Dendritic cell treated with granulocyte-macrophage colony-stimulating factor and Interleukin-4, amounts not matched to agents 40 ng/mL and 50 ng/mL, for 4 days (primary cell): ENCODE data around the gene HNRNPDL.
"Not testable (repeated sequence)": the region's sequence is repeated elsewhere in the genome, so short reads cannot be mapped to it uniquely, and the experiment has no call there.

Experiments
- H3K27ac Mint-ChIP-seq: one replicate; pipeline ENCODE4 v1.8.0; 2022; ENCODE audit warnings: mild to moderate bottlenecking, mixed read lengths
- H3K27me3 Mint-ChIP-seq: one replicate; pipeline ENCODE4 v1.8.0; 2022; ENCODE audit warnings: mild to moderate bottlenecking, mixed read lengths
- H3K36me3 Mint-ChIP-seq: one replicate; pipeline ENCODE4 v1.8.0; 2022; ENCODE audit warnings: low read depth, mixed read lengths
- H3K4me1 Mint-ChIP-seq: one replicate; pipeline ENCODE4 v1.8.0; 2022; ENCODE audit warnings: low read depth, mixed read lengths
- H3K4me3 Mint-ChIP-seq: one replicate; pipeline ENCODE4 v1.8.0; 2022; ENCODE audit warnings: mild to moderate bottlenecking, moderate library complexity, mixed read lengths
- H3K9me3 Mint-ChIP-seq: one replicate; pipeline ENCODE4 v1.8.0; 2022; ENCODE audit warnings: mixed read lengths
- intact Hi-C: fragments of 100-400 bp; cut with micrococcal nuclease; formaldehyde crosslinking; loops from one replicate; pipeline ENCODE4 v1.15.0; 2022

Gene HNRNPDL

DNA sequence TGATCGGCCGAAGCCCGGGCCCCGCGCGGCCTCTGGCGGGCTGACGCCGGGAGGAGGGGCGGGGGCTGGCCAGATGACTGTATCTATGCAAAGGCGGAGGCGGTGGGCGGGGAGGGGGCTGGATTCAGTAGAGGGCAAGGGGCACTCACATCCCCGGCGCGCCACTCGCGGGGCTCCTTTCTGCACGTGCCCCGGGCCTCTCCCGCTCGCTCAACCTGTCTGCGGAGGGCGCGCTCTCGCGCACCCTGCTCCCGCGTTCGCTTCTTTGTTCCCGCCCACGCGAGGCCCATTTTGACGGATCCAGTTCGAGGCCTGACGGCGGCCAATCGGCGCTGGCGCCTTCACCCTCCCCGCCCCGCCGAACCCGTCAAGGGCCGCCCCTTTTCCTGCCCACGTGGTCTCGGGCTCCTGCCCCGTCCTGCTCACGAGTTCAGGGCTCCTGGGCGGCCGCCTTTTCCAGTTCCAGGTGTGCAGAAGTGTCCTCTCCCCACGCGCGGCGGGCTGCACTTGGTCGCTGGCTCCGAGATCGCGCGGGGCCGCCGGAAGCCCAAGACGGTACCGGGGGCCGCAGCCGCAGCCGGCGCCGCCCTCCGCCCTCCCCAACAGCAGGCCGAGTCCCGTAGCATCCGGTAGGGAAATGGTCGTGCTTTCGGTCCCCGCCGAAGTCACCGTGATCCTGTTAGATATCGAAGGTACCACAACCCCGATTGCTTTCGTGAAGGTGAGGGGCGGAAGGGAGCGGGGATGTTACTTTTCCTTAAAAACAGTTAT is at the start of gene HNRNPDL, which contains the start of gene ENOPH1:
Gene HNRNPDL, minus strand, starts transcription at position 270 of the 771 bp plus-strand sequence. CDS start 772 bp downstream, outside the sequence.
Gene ENOPH1, plus strand, starts transcription at position 398 of the 771 bp plus-strand sequence. Its CDS starts 240 bp downstream, at position 638.
- intact Hi-C loops: loop anchor here (1.0 kb wide), 1 partner anchor 56 kb away; no protein-coding TSS in a partner anchor
- Mint-ChIP-seq H3K27me3 (no peaks in the 10 kb centered on the region), H3K9me3 (no peaks in the 10 kb centered on the region), H3K4me3 (peak within 1 kb of the TSS; percentile 87), H3K36me3 (peaks cover 74% of the 10 kb centered on the region), H3K4me1 (peaks cover 47% of the 10 kb centered on the region), H3K27ac (peak within 1 kb of the TSS; percentile 93)

DNA sequence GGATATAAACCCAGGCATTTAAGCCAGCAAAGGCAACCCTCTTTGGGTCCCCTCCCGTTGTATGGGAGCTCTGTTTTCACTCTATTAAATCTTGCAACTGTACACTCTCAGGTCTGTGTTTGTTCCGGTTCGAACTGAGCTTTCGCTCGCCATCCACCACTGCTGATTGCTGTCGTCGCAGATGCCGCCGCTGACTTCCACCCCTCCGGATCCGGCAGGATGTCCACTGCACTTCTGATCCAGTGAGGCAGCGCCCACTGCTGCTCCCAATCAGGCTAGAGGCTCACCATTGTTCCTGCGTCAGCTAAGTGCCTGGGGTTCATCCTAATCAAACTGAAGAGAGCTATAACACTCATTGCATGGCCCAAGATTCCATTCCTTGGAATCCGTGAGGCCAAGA is 49.3 kb upstream of the HNRNPDL start:
- intact Hi-C loops: no loop called here
- Mint-ChIP-seq H3K4me1 (no peaks in the 10 kb centered on the region), H3K27me3 (no peaks in the 10 kb centered on the region), H3K4me3 (no peak overlapping the region), H3K9me3 (no peaks in the 10 kb centered on the region), H3K36me3 (no peaks in the 10 kb centered on the region), H3K27ac (no peak overlapping the region)

DNA sequence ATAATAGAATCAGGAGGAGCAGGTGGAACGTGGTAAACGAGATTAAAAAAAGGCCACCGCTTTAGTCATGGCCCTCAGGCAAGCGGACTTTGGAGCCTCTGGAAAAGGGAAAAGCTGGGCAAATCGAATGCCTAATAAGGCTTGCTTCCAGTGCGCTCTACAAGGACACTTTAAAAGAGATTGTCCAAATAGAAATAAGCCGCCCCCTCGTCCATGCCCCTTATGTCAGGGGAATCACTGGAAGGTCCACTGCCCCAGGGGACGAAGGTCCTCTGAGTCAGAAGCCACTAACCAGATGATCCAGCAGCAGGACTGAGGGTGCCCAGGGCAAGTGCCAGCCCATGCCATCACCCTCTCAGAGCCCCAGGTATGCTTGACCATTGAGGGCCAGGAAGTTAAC is 47.2 kb upstream of the HNRNPDL start:
- H3K4me1 Mint-ChIP-seq, H3K4me3 Mint-ChIP-seq, H3K9me3 Mint-ChIP-seq, H3K36me3 Mint-ChIP-seq, intact Hi-C loops, H3K27me3 Mint-ChIP-seq, H3K27ac Mint-ChIP-seq: not testable (repeated sequence)

DNA sequence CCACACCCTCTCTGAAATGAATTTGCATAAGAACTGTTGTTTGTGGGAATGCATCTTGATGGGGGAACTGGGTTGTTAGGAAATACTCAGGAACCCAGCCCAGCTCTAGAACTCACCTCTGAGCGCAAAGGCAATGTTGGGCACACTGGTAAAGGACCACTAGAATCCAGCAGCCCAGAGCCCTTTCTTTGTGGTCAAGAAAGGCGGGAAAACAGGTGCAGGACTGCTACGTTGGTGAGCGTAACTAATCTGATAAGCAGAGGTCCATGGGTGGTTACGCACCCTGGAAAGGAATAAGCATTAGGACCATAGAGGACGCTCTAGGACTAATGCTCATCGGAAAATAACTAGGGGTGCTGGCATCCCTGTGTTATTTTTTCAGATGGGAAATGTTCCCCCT is 45.7 kb upstream of the HNRNPDL start:
- H3K9me3 Mint-ChIP-seq, H3K4me1 Mint-ChIP-seq, H3K4me3 Mint-ChIP-seq, H3K27me3 Mint-ChIP-seq, H3K27ac Mint-ChIP-seq, H3K36me3 Mint-ChIP-seq, intact Hi-C loops: not testable (repeated sequence)

DNA sequence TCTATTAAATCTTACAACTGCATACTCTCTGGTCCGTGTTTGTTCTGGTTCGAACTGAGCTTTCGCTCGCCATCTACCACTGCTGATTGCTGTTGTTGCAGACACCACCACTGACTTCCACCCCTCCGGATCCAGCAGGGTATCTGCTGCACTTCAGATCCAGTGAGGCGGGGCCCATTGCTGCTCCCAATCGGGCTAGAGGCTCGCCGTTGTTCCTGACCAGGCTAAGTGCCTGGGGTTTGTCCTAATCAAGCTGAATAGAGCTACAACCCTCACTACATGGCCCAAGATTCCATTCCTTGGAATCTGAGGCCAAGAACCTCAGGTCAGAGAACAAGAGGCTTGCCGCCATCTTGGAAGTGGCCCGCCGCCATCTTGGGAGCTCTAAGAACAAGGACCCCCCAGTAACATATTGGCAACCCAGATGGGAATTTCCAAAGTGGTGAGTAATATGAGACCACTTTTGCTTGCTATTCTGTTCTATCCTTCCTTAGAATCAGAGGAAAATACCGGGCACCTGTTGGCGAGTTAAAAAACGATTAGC is 43.4 kb upstream of the HNRNPDL start:
- no peak overlapping the region for H3K27ac Mint-ChIP-seq
- intact Hi-C loops: no loop called here
- no peaks in the 10 kb centered on the region for H3K9me3 Mint-ChIP-seq
- no peaks in the 10 kb centered on the region for H3K27me3 Mint-ChIP-seq
- H3K36me3 Mint-ChIP-seq: no peaks in the 10 kb centered on the region
- no peak overlapping the region for H3K4me3 Mint-ChIP-seq
- H3K4me1 Mint-ChIP-seq: no peaks in the 10 kb centered on the region

DNA sequence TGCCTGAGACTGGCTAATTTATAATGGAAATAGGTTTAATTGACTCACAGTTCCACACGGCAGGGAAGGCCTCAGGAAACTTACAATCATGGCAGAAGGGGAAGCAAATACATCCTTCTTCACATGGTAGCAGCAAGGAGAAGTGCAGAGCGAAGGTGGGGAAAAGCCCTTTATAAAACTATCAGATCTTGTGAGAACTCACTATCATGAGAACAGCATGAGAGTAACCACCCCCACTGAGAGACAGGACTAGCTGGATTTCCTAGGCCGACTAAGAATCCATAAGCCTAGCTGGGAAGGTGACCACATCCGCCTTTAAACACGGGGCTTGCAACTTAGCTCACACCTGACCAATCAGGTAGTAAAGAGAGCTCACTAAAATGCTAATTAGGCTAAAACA is 42.8 kb upstream of the HNRNPDL start:
- H3K4me3 Mint-ChIP-seq, H3K27ac Mint-ChIP-seq, H3K36me3 Mint-ChIP-seq, H3K27me3 Mint-ChIP-seq, H3K4me1 Mint-ChIP-seq, intact Hi-C loops, H3K9me3 Mint-ChIP-seq: not testable (repeated sequence)

DNA sequence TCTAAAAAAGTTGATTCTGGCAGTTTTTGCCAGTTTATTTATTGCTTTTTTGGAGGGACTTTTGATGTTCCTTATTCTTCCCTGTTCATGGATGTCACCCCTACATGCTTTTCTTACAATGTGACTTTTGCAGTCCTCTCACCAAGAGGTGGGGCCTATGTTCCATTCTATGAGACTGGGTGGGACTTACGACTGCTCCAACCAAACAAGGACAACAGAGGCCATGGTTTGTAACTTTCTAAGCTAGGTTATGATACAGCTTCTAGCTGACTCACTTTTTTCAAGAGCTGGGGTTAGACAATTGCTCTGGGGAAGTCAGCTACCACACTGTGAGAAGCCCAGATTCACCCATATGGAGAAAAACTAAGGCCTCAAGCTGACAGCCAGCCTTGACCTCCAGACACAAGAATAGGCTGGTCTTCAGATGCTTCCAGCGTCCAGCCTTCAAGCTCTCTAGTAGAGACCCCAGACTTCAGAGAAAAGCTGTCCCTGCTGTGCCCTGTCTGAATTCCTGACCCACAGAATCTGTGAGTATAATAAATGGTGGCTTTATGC is 39.6 kb upstream of the HNRNPDL start:
- intact Hi-C loops: loop anchor here (10.0 kb wide), 1 partner anchor 355 kb away; no protein-coding TSS in a partner anchor
- no peaks in the 10 kb centered on the region for H3K36me3 Mint-ChIP-seq
- H3K9me3 Mint-ChIP-seq: no peaks in the 10 kb centered on the region
- no peaks in the 10 kb centered on the region for H3K4me1 Mint-ChIP-seq
- H3K27me3 Mint-ChIP-seq: no peaks in the 10 kb centered on the region
- H3K27ac Mint-ChIP-seq: no peak overlapping the region
- H3K4me3 Mint-ChIP-seq: no peak overlapping the region

DNA sequence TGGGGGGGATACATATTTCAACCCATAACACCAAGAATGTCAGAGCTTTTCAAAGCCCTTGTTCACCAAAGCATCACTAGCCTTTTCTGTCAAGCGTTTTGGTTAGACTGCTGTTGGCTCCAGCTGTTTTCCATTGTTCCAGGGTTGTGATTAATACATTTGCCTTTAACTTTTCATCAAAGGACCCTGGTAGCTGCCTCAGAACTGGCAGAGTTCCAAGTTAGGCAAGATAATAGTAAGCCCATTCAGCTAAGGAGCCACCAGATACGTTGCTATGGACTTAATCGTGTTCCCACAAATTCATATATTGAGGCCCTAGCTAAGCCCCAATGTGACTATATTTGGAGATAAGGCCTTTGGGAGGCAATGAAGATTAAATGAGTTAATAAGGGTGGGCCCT is 37.2 kb upstream of the HNRNPDL start:
- H3K27ac Mint-ChIP-seq: no peak overlapping the region
- intact Hi-C loops: loop anchor here (10.0 kb wide), 1 partner anchor 357 kb away; no protein-coding TSS in a partner anchor
- peaks cover 12% of the 10 kb centered on the region for H3K36me3 Mint-ChIP-seq
- no peaks in the 10 kb centered on the region for H3K27me3 Mint-ChIP-seq
- H3K4me3 Mint-ChIP-seq: no peak overlapping the region
- H3K4me1 Mint-ChIP-seq: peaks cover 12% of the 10 kb centered on the region
- H3K9me3 Mint-ChIP-seq: no peaks in the 10 kb centered on the region

DNA sequence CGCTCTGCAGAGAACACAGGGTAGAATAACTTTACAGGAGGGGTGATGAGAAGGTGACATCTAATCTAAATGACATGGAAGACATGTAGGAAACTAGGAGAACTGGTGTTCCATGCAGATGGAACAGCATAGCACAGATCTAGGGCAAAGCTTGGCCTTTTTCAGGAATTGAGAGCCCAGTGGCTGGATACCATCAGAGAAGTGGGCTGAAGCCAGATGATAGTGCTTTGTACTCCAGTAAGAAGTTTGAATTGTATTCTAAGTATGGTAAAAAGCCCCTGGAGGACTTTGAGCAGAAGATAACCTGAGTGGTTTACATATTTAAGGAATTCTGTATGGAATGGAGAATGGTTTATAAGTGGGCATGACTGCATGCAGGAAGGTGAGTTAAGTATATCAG is 33.0 kb upstream of the HNRNPDL start:
- intact Hi-C loops: loop anchor here (10.0 kb wide), 1 partner anchor 362 kb away; no protein-coding TSS in a partner anchor
- Mint-ChIP-seq H3K36me3 (peaks cover 41% of the 10 kb centered on the region), H3K4me3 (no peak overlapping the region), H3K27me3 (no peaks in the 10 kb centered on the region), H3K27ac (no peak overlapping the region), H3K4me1 (peaks cover 12% of the 10 kb centered on the region), H3K9me3 (no peaks in the 10 kb centered on the region)

DNA sequence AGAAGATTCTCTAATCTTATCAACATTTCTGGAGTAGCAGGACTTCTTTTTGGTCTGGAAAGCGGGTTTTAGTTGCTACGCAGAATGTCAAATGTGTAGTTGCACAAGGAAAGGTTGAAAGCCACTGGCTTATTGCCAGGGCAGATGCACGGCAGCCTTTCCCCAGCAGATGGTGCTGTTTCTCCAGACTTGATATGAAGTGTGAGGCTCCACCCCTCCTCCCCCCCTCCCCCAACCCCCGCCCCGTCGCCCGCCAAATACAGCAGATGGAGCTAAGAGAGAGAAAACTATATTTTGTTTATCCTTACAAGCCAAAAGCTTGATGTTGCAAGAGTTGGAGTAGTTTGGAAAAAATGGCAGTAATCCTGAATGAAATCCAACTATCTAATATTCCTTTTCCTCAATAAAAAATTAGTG is 32.2 kb upstream of the HNRNPDL start:
- Mint-ChIP-seq H3K27me3 (no peaks in the 10 kb centered on the region), H3K36me3 (peaks cover 49% of the 10 kb centered on the region), H3K4me3 (no peak overlapping the region), H3K27ac (no peak overlapping the region), H3K9me3 (no peaks in the 10 kb centered on the region), H3K4me1 (peaks cover 12% of the 10 kb centered on the region)
- intact Hi-C loops: loop anchor here (1.0 to 10.0 kb wide), 2 partner anchors 277 to 362 kb away; no protein-coding TSS in a partner anchor

DNA sequence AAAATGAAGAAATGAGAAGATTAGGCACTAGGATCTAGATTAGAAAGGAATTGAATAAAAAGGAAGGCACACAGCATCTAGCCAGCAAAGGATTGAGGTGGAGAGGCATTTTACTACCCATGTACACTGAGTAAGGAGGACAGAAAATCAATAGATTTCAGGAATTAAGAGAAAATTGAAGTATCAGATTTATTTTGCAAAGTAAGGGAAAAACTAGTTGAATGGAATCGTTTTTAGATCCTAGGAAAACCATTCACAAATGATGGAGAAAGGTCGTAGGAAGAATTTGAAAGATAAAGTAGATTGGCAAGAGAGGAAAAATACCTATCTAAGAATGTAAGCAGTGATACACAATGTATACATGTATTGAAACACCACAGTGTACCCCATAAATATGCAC is 31.4 kb upstream of the HNRNPDL start:
- peaks cover 12% of the 10 kb centered on the region for H3K4me1 Mint-ChIP-seq
- no peaks in the 10 kb centered on the region for H3K27me3 Mint-ChIP-seq
- no peaks in the 10 kb centered on the region for H3K9me3 Mint-ChIP-seq
- intact Hi-C loops: loop anchor here (1.0 to 10.0 kb wide), 2 partner anchors 278 to 363 kb away; no protein-coding TSS in a partner anchor
- peaks cover 56% of the 10 kb centered on the region for H3K36me3 Mint-ChIP-seq
- no peak overlapping the region for H3K27ac Mint-ChIP-seq
- H3K4me3 Mint-ChIP-seq: no peak overlapping the region

DNA sequence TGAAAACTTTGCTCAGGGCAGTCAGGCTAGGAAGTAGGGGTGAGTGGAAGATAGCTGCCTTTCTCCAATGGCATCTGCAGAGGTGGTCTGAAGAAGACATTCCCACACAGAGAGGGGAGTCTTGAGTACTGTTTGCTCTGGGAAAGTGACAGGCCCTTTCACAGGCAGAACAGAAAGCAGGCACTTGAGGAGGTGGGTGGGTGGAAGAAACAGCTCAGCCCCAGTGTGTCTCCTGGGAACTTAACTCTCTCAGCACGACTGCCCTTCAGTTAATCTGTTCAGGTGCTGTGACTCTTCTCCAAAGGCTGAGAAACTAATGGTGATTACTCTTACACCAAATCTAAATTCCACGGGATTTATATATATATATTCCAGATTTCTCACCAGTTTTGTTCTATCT is 28.5 kb upstream of the HNRNPDL start:
- peaks cover 2% of the 10 kb centered on the region for H3K4me1 Mint-ChIP-seq
- intact Hi-C loops: no loop called here
- H3K9me3 Mint-ChIP-seq: no peaks in the 10 kb centered on the region
- no peak overlapping the region for H3K27ac Mint-ChIP-seq
- H3K4me3 Mint-ChIP-seq: no peak overlapping the region
- H3K27me3 Mint-ChIP-seq: no peaks in the 10 kb centered on the region
- H3K36me3 Mint-ChIP-seq: peaks cover 70% of the 10 kb centered on the region

DNA sequence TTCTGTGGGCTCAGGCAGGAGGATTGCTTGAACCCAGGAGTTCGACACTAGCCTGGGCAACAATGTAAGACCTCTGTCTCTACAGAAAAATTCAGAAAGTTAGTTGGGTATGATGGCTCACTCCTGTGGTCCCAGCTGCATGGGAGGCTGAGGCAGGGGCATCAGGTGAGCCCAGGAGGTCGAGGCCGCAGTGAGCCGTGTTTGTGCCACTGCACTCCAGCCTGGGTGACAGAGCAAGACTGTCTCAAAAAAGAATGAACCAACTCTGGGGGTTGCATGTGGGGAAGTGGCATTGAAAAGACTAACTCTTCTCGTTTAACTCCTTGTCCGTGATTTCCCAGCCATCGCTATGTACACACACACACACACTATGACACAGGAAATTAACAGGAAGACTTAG is 27.0 kb upstream of the HNRNPDL start:
- H3K36me3 Mint-ChIP-seq: peaks cover 77% of the 10 kb centered on the region
- H3K27ac Mint-ChIP-seq: no peak overlapping the region
- no peaks in the 10 kb centered on the region for H3K9me3 Mint-ChIP-seq
- intact Hi-C loops: no loop called here
- no peaks in the 10 kb centered on the region for H3K4me1 Mint-ChIP-seq
- H3K27me3 Mint-ChIP-seq: no peaks in the 10 kb centered on the region
- no peak overlapping the region for H3K4me3 Mint-ChIP-seq

DNA sequence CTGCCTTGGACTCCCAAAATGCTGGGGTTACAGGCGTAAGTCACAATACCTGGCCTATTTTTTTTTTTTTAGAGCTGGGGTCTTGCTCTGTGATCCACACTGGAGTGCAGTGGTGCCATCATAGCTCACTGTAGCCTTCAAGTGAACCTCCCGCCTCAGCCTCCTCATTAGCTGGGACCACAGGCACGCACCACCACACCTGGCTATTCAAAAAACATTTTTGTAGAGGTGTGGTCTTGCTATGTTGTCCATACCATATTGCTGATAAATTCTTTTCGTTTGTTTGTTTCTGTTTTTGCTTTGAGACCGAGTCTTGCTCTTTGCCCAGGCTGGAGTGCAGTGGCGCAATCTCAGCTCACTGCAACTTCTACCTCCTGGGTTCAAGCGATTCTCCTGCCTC is 21.8 kb upstream of the HNRNPDL start:
- no peaks in the 10 kb centered on the region for H3K27me3 Mint-ChIP-seq
- H3K4me1 Mint-ChIP-seq: no peaks in the 10 kb centered on the region
- no peak overlapping the region for H3K27ac Mint-ChIP-seq
- intact Hi-C loops: no loop called here
- peaks cover 82% of the 10 kb centered on the region for H3K36me3 Mint-ChIP-seq
- no peaks in the 10 kb centered on the region for H3K9me3 Mint-ChIP-seq
- no peak overlapping the region for H3K4me3 Mint-ChIP-seq
